ENCODE data around the gene COQ7. TPM values are rescaled to one million over a fixed set of nuclear protein-coding genes. Genes with fewer than 3 reads are reported as not detected.

COQ7 gene
- total and polyA plus RNA-seq, 2 donors (not counting 1 experiment from before 2014, with no cell fraction given): 12.4 to 19.8 TPM

- DNase-seq (ENCODE audit: low read depth in 2 of 2): peak; percentile 91 to 95
- Histone ChIP-seq H3K4me1 (ENCODE audit: control insufficient read depth, extremely low read depth, insufficient read depth, low read length) (peaks cover 28% of the 10 kb centered on the region), H3K79me2 (ENCODE audit: control insufficient read depth, insufficient read depth, low read length) (peaks cover 39% of the 10 kb centered on the region), H3K4me2 (ENCODE audit: extremely low read depth, insufficient read depth, low read length) (peak within 1 kb of the TSS; percentile 99), H3K4me3 (replicated peaks in 1 of 4; ENCODE audit: control extremely low read depth in 1 of 4, insufficient read depth in 1 of 4, low read depth in 3 of 4, low read length in 4 of 4) (peak within 1 kb of the TSS; percentile 65 to 76 (median 71)), H3K36me3 (ENCODE audit: control insufficient read depth, insufficient read depth, low read length) (peaks cover 10% of the 10 kb centered on the region), H3K27ac (ENCODE audit: insufficient read depth, low read length) (peak within 1 kb of the TSS; percentile 95), H4K20me1 (ENCODE audit: control insufficient read depth, extremely low read depth, insufficient read depth, low read length) (no peaks in the 10 kb centered on the region), H2AFZ (ENCODE audit: low read length) (peak within 1 kb of the TSS; percentile 76), H3K9ac (ENCODE audit: insufficient read depth, low read length) (peak within 1 kb of the TSS; percentile 88), H3K27me3 (ENCODE audit: control insufficient read depth, insufficient read depth, low read length) (no peaks in the 10 kb centered on the region), H3K9me3 (ENCODE audit: control insufficient read depth, insufficient read depth, low read depth, low read length) (no peaks in the 10 kb centered on the region)
- TF ChIP-seq EZH2 (IDR thresholded peaks at IDR 0.05; ENCODE audit: low read length, missing control alignments) (no peak), CTCF (conservative IDR thresholded peaks at IDR 0.05 in 1 of 2, IDR thresholded peaks at IDR 0.05 in 1 of 2; ENCODE audit: low read depth in 1 of 2, low read length in 2 of 2) (no peak)
These were observed 46.4 kb downstream of the COQ7 start, which contains the start of gene ITPRIPL2 for GRCh38 chr16:19113577-19114358. TSS of gene ITPRIPL2 (plus strand) at chr16:19113964. CDS start at chr16:19114462, 498 bp downstream.

GRCh38 chr16:19114359-19115147 is 47.1 kb downstream of the COQ7 start:
- H3K36me3 ChIP-seq (ENCODE audit: control insufficient read depth, insufficient read depth, low read length): peaks cover 10% of the 10 kb centered on the region
- peak overlapping the region; percentile 88 for H3K9ac ChIP-seq (ENCODE audit: insufficient read depth, low read length)
- no peaks in the 10 kb centered on the region for H3K9me3 ChIP-seq (ENCODE audit: control insufficient read depth, insufficient read depth, low read depth, low read length)
- H2AFZ ChIP-seq (ENCODE audit: low read length): no peak overlapping the region
- H3K4me3 ChIP-seq (replicated peaks in 1 of 4; ENCODE audit: control extremely low read depth in 1 of 4, insufficient read depth in 1 of 4, low read depth in 3 of 4, low read length in 4 of 4): peak overlapping the region; percentile 60 to 76 (median 71)
- H3K4me1 ChIP-seq (ENCODE audit: control insufficient read depth, extremely low read depth, insufficient read depth, low read length): peaks cover 28% of the 10 kb centered on the region
- peak in 1 of 2 donors; percentile 35 for TF ChIP-seq CTCF (conservative IDR thresholded peaks at IDR 0.05 in 1 of 2, IDR thresholded peaks at IDR 0.05 in 1 of 2; ENCODE audit: low read depth in 1 of 2, low read length in 2 of 2)
- no peak for TF ChIP-seq EZH2 (IDR thresholded peaks at IDR 0.05; ENCODE audit: low read length, missing control alignments)
- peaks cover 39% of the 10 kb centered on the region for H3K79me2 ChIP-seq (ENCODE audit: control insufficient read depth, insufficient read depth, low read length)
- H4K20me1 ChIP-seq (ENCODE audit: control insufficient read depth, extremely low read depth, insufficient read depth, low read length): no peaks in the 10 kb centered on the region
- peak; percentile 74 to 78 for DNase-seq (ENCODE audit: low read depth in 2 of 2)
- H3K27ac ChIP-seq (ENCODE audit: insufficient read depth, low read length): peak overlapping the region; percentile 95
- peak overlapping the region; percentile 90 for H3K4me2 ChIP-seq (ENCODE audit: extremely low read depth, insufficient read depth, low read length)
- H3K27me3 ChIP-seq (ENCODE audit: control insufficient read depth, insufficient read depth, low read length): no peaks in the 10 kb centered on the region

Data from fibroblast of lung (primary cell).